Colon (tissue), 2 donors: Measurements from ENCODE around the gene TMTC1.

ENCODE experiments used
- FAIRE-seq: peaks from 2 replicates; lab custom pipeline; 2012; peaks lifted over from hg19 to GRCh38; lab: Jason Lieb, UNC
- donor health status: control.
- donor health status: control.

Gene TMTC1

GRCh38 chr12:29780084-29780483, 3.7 kb downstream of the TMTC1 start:
- no peak for FAIRE-seq

- FAIRE-seq = no peak
These were observed 5.2 kb downstream of the TMTC1 start for GRCh38 chr12:29778531-29778930.

- FAIRE-seq = no peak
These were observed 10.7 kb downstream of the TMTC1 start for GRCh38 chr12:29773076-29773475.

- no peak for FAIRE-seq
These were observed 12.0 kb downstream of the TMTC1 start for GRCh38 chr12:29771786-29772185.

GRCh38 chr12:29771165-29771564, 12.6 kb downstream of the TMTC1 start:
- no peak for FAIRE-seq

GRCh38 chr12:29769162-29769858, 14.4 kb downstream of the TMTC1 start:
- FAIRE-seq = no peak

GRCh38 chr12:29768372-29768771, 15.4 kb downstream of the TMTC1 start:
- no peak for FAIRE-seq

- no peak for FAIRE-seq
These were observed 20.4 kb downstream of the TMTC1 start for GRCh38 chr12:29763301-29763683.

- no peak for FAIRE-seq
These were observed 21.0 kb downstream of the TMTC1 start for GRCh38 chr12:29762637-29763300.

- FAIRE-seq = no peak
These were observed 23.8 kb downstream of the TMTC1 start for GRCh38 chr12:29759950-29760349.

- no peak for FAIRE-seq
These were observed 26.9 kb downstream of the TMTC1 start for GRCh38 chr12:29756741-29757390.

GRCh38 chr12:29754235-29755189, 29.2 kb downstream of the TMTC1 start:
- FAIRE-seq = no peak

- FAIRE-seq = no peak
These were observed 31.6 kb downstream of the TMTC1 start for GRCh38 chr12:29752121-29752520.

GRCh38 chr12:29751676-29752075, 32.1 kb downstream of the TMTC1 start:
- no peak for FAIRE-seq

- no peak for FAIRE-seq
These were observed 32.9 kb downstream of the TMTC1 start for GRCh38 chr12:29750928-29751220.

GRCh38 chr12:29750131-29750927, 33.4 kb downstream of the TMTC1 start:
- no peak for FAIRE-seq

- FAIRE-seq = no peak
These were observed 39.4 kb downstream of the TMTC1 start for GRCh38 chr12:29744365-29744764.

GRCh38 chr12:29743801-29744200, 39.9 kb downstream of the TMTC1 start:
- no peak for FAIRE-seq

GRCh38 chr12:29743077-29743476, 40.7 kb downstream of the TMTC1 start:
- FAIRE-seq = no peak

- FAIRE-seq = no peak
These were observed 41.1 kb downstream of the TMTC1 start for GRCh38 chr12:29742646-29743045.

GRCh38 chr12:29741342-29742241, 42.1 kb downstream of the TMTC1 start:
- FAIRE-seq = no peak
